Activated CD4-positive, CD25-positive, alpha-beta regulatory T cell treated with anti-CD3 and anti-CD28 coated beads, Interleukin-2, amount 50 U/mL, for 72 hours (primary cell): ENCODE data around the gene EPHA3.

Source experiments
- DNase-seq: peaks from one replicate; pipeline ENCODE4 v3.0.0; 2021

The EPHA3 gene

GRCh38 chr3:89154416-89154815 is 47.0 kb downstream of the EPHA3 start:
- no peak for DNase-seq

GRCh38 chr3:89155811-89156210 is 48.4 kb downstream of the EPHA3 start:
- no peak for DNase-seq

GRCh38 chr3:89157575-89157974 is 50.2 kb downstream of the EPHA3 start:
- no peak for DNase-seq

GRCh38 chr3:89159605-89160004 is 52.2 kb downstream of the EPHA3 start:
- no peak for DNase-seq

- no peak for DNase-seq
Observed at GRCh38 chr3:89164774-89165173, 57.4 kb downstream of the EPHA3 start.

- no peak for DNase-seq
Observed at GRCh38 chr3:89165636-89166263, 58.3 kb downstream of the EPHA3 start.

- DNase-seq: no peak
Observed at GRCh38 chr3:89171687-89172545, 64.5 kb downstream of the EPHA3 start.

- DNase-seq: no peak
Observed at GRCh38 chr3:89173546-89173945, 66.1 kb downstream of the EPHA3 start.

GRCh38 chr3:89179355-89180001 is 72.1 kb downstream of the EPHA3 start:
- DNase-seq: no peak

GRCh38 chr3:89180334-89180733 is 72.9 kb downstream of the EPHA3 start:
- DNase-seq: no peak

GRCh38 chr3:89182056-89182455 is 74.6 kb downstream of the EPHA3 start:
- no peak for DNase-seq

- DNase-seq: no peak
Observed at GRCh38 chr3:89184151-89184995, 77.0 kb downstream of the EPHA3 start.

GRCh38 chr3:89186456-89186855 is 79.0 kb downstream of the EPHA3 start:
- DNase-seq: no peak

GRCh38 chr3:89198591-89198990 is 91.2 kb downstream of the EPHA3 start:
- no peak for DNase-seq

GRCh38 chr3:89212619-89213018 is 105.2 kb downstream of the EPHA3 start:
- no peak for DNase-seq

GRCh38 chr3:89216016-89216739 is 108.8 kb downstream of the EPHA3 start:
- DNase-seq: no peak

GRCh38 chr3:89217148-89217685 is 109.8 kb downstream of the EPHA3 start:
- no peak for DNase-seq

- no peak for DNase-seq
Observed at GRCh38 chr3:89221924-89222323, 114.5 kb downstream of the EPHA3 start.

GRCh38 chr3:89223188-89223587 is 115.8 kb downstream of the EPHA3 start:
- no peak for DNase-seq

- DNase-seq: no peak
Observed at GRCh38 chr3:89227218-89227617, 119.8 kb downstream of the EPHA3 start.

GRCh38 chr3:89227634-89228033 is 120.2 kb downstream of the EPHA3 start:
- DNase-seq: no peak

GRCh38 chr3:89232155-89232554 is 124.7 kb downstream of the EPHA3 start:
- DNase-seq: no peak
